Prostate gland (tissue), 2 donors: ENCODE measurements around the gene DTYMK.

Experiments used
- CTCF ChIP-seq, 4 experiments: fragments of 200-600 bp in 2 of 4; fragments of 450-650 bp in 2 of 4; sonication (generic) in 2 of 4; IDR thresholded peaks; 1 replicate in 3 of 4; 2 replicates in 1 of 4; pipeline ENCODE4 v1.5.1; 2016 to 2019; ENCODE audit warnings: antibody characterized with exemption in 4 of 4, mild to moderate bottlenecking in 2 of 4, moderate library complexity in 2 of 4
- POLR2AphosphoS5 ChIP-seq: sonication (generic); formaldehyde crosslinking; IDR thresholded peaks from one replicate; pipeline ENCODE4 v1.6.1; 2017; ENCODE audit warnings: antibody characterized with exemption

GRCh38 chr2:241660593-241661213 is 25.9 kb downstream of the DTYMK start:
- TF ChIP-seq POLR2AphosphoS5 (no peak), CTCF (IDR thresholded peaks at IDR 0.05) (no peak)
